HCEC 1CT (cell line): ENCODE measurements around the gene PPM1F.
A peak's percentile ranks its signal among the peaks of the same experiment; 100 is the strongest.
"Not testable (repeated sequence)": the region's sequence is repeated elsewhere in the genome, so short reads cannot be mapped to it uniquely, and the experiment has no call there.

Experiments
- DNase-seq: peaks from one replicate; pipeline ENCODE4 v3.0.0-alpha.2; 2017

PPM1F gene

GRCh38 chr22:21881841-21882753 lies 70.6 kb downstream of the PPM1F start:
- DNase-seq: no peak

GRCh38 chr22:21876486-21877176 lies 76.0 kb downstream of the PPM1F start:
- DNase-seq: peak; percentile 53

GRCh38 chr22:21874953-21875352 lies 77.7 kb downstream of the PPM1F start:
- not testable (repeated sequence) for DNase-seq

GRCh38 chr22:21873619-21874018 lies 79.0 kb downstream of the PPM1F start:
- no peak for DNase-seq

- DNase-seq: not testable (repeated sequence)
Observed at GRCh38 chr22:21872741-21873140, 79.9 kb downstream of the PPM1F start.
